ENCODE measurements around the gene RERGL. TPM values are rescaled to one million over a fixed set of nuclear protein-coding genes. Genes with fewer than 3 reads are reported as not detected.
"Not testable (repeated sequence)": the region's sequence is repeated elsewhere in the genome, so short reads cannot be mapped to it uniquely, and the experiment has no call there.

Gene RERGL
- total and polyA plus RNA-seq, 12 donors: 0.46 to 8.7 (median 1.8) TPM

- TF ChIP-seq, protein P1, sequence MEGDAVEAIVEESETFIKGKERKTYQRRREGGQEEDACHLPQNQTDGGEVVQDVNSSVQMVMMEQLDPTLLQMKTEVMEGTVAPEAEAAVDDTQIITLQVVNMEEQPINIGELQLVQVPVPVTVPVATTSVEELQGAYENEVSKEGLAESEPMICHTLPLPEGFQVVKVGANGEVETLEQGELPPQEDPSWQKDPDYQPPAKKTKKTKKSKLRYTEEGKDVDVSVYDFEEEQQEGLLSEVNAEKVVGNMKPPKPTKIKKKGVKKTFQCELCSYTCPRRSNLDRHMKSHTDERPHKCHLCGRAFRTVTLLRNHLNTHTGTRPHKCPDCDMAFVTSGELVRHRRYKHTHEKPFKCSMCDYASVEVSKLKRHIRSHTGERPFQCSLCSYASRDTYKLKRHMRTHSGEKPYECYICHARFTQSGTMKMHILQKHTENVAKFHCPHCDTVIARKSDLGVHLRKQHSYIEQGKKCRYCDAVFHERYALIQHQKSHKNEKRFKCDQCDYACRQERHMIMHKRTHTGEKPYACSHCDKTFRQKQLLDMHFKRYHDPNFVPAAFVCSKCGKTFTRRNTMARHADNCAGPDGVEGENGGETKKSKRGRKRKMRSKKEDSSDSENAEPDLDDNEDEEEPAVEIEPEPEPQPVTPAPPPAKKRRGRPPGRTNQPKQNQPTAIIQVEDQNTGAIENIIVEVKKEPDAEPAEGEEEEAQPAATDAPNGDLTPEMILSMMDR (IDR thresholded peaks at IDR 0.05): no peak
- intact Hi-C loops (cut with DNase I): no loop called here
- ATAC-seq (no peak), DNase-seq (no peak)
- H3K27ac ChIP-seq: no peak overlapping the region
- peaks cover 0 to 53% (median 12%) of the 10 kb centered on the region in 11 donors for H3K9me3 ChIP-seq
- WGBS, 2 donors: 88 to 92% methylated on average over 1 of the region's 1 CpG
- H3K4me1 ChIP-seq: no peaks in the 10 kb centered on the region
- no peaks in the 10 kb centered on the region for H3K36me3 ChIP-seq
- H3K4me3 ChIP-seq: no peak overlapping the region
- no peaks in the 10 kb centered on the region for H3K27me3 ChIP-seq
These were observed 32.9 kb downstream of the RERGL start for GRCh38 chr12:18057051-18057450.

DNA sequence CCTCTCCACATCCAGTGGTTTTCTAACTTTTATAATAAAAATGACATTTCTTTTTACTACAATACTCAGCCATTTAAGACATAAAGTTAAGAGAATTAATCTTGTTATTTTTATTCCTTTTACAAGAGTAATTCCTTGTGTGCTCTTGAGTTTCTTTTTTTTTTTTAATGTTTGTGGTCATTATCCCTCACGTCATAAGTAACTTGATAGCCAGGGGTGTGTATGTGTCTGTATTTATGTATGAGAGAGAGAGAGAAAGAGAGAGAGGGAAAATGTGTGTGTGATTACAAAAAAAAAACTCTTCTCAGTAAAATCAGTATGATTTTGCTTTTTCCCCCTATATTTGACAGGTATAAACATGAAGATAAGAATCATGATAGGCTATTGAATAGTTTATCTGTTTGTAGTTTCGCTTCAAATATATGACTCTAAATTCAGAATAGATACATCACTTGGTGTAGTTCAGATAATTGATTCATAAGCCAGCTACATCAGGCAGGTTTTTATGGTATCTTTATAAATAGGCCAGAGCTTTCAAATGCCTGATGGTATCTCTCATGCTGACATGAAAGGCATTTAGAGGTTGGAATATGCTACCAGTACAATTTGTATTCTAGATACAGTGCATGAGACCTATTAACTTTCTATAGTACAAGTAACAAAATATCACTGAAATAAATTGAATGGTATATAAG is 34.9 kb downstream of the RERGL start:
- H3K9me3 ChIP-seq: peaks cover 0 to 54% (median 17%) of the 10 kb centered on the region in 11 donors
- TF ChIP-seq, protein P1 (IDR thresholded peaks at IDR 0.05): no peak
- intact Hi-C loops (cut with DNase I): no loop called here
- H3K4me3 ChIP-seq: no peak overlapping the region
- DNase-seq (no peak), ATAC-seq (no peak)
- H3K27ac ChIP-seq: no peak overlapping the region
- no peaks in the 10 kb centered on the region for H3K36me3 ChIP-seq
- no peaks in the 10 kb centered on the region for H3K27me3 ChIP-seq
- 64 to 68% methylated on average over 2 of the region's 2 CpGs for WGBS, 2 donors
- no peaks in the 10 kb centered on the region for H3K4me1 ChIP-seq

DNA sequence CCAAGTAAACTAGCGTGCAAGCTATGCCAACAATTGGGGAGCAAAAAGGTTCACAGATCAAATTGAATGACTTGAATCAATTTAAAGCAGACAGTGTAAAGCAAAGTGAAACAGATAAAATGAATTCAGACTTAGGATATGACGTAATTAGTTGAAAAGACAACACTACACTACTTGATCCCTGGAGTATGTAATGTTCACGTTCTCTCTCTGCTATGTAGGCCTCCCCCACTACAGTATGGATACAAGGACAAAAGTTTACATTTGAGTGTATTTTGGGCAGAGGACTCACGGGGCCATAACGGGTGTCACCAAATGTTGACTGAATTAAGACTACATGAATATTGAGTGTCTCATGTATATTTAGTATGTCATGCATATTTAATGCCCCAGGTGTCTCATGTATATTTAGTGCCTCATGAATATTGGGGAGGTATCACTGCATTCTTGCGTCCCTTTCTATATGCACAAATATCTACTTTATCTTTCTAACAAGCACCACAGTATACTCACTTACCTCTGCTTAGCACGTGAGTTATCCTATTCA is 44.5 kb downstream of the RERGL start:
- TF ChIP-seq, protein P1 (IDR thresholded peaks at IDR 0.05): no peak
- ATAC-seq: no peak
- no peak for DNase-seq
- Histone ChIP-seq H3K4me3 (no peak overlapping the region), H3K9me3 (peaks cover 0 to 12% (median 4%) of the 10 kb centered on the region in 11 donors), H3K36me3 (no peaks in the 10 kb centered on the region), H3K27me3 (no peaks in the 10 kb centered on the region), H3K4me1 (no peaks in the 10 kb centered on the region), H3K27ac (no peak overlapping the region)
- 75 to 77% methylated on average over 7 of the region's 7 CpGs for WGBS, 2 donors
- intact Hi-C loops (cut with DNase I): no loop called here

DNA sequence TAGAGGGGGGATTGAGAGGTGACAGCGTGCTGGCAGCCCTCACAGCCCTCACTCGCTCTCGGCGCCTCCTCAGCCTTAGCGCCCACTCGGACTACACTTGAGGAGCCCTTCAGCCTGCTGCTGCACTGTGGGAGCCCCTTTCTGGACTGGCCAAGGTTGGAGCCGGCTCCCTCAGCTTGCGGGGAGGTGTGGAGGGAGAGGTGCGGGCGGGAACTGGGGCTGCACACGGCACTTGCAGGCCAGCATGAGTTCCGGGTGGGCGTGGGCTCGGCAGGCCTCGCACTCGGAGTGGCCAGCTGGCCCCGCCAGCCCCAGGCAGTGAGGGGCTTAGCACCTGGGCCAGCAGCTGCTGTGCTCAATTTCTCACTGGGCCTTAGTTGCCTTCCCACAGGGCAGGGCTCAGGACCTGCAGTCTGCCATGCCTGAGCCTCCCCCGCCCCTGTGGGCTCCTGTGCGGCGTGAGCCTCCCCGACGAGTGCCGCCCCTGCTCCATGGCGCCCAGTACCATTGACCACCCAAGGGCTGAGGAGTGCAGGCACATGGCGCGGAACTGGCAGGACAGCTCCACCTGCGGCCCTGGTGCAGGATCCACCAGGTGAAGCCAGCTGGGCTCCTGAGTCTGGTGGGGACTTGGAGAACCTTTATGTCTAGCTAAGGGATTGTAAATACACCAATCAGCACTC is 49.8 kb downstream of the RERGL start:
- WGBS, 2 donors: 88 to 92% methylated on average over 27 of the region's 27 CpGs
- not testable (repeated sequence) for DNase-seq, ATAC-seq

More for the DNA sequence above, 49.8 kb downstream of the RERGL start:
- H3K27ac ChIP-seq; H3K4me3 ChIP-seq; H3K4me1 ChIP-seq; intact Hi-C loops (cut with DNase I); H3K36me3 ChIP-seq; H3K27me3 ChIP-seq: not testable (repeated sequence)
- H3K9me3 ChIP-seq: peaks cover 0 to 16% (median 0%) of the 10 kb centered on the region in 11 donors

Other genes with a start within 250 kb of the RERGL start
- not detected for gene PIK3C2G, start 171.3 kb upstream of the RERGL start, total RNA-seq
- not detected for gene PIK3C2G, start 171.3 kb upstream of the RERGL start, polyA plus RNA-seq

Data from heart right ventricle (tissue), 16 donors.